Stimulated activated CD4-positive, alpha-beta T cell treated with anti-CD3 and anti-CD28 coated beads, Interleukin-4, amount 100 ng/mL, for 48 hours (primary cell): Measurements from ENCODE around the gene ZNF436.
"Not testable (repeated sequence)": the region's sequence is repeated elsewhere in the genome, so short reads cannot be mapped to it uniquely, and the experiment has no call there.

ENCODE experiments used
- DNase-seq, 2 donors: peaks; one replicate each; pipeline ENCODE4 v3.0.0-alpha.2; 2020; ENCODE audit warnings: low read depth in 2 of 2

Gene ZNF436

DNA sequence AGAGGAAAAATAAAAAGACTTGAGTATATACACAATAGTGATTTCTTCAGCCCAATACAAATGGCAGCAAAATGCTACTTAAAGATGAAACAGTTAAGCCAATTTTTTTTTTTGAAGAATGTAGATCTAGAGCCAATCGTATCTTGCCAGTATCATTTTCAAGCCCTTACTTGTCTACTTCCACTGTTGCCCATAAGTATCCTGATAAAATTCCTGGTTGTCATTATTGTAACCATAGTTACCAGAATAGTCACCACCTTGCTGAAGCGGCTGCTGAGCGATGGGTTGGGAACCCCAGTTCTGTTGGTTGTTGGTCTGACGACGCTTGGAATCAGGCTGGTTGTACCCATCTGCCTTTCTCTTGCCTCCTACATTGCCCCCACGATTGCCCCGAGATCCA lies 59.4 kb downstream of the ZNF436 start:
- DNase-seq, result not testable (repeated sequence)
